DND-41 (cell line): Measurements from ENCODE around the gene PTPRD.

Experiments used
- EZH2 ChIP-seq: IDR thresholded peaks from 3 replicates; pipeline ENCODE4 v1.6.1; 2012; ENCODE audit warnings: borderline replicate concordance, low read depth, mild to moderate bottlenecking, moderate library complexity, low read length, inconsistent platforms; ENCODE audit not compliant: severe bottlenecking
- TF ChIP-seq, protein P1 (sequence below): IDR thresholded peaks from 2 replicates; pipeline ENCODE4 v1.5.1; 2012; ENCODE audit warnings: borderline replicate concordance, low read length, moderate library complexity, mild to moderate bottlenecking; ENCODE audit not compliant: poor library complexity, severe bottlenecking; ENCODE audit errors: extremely low read depth

GRCh38 chr9:8831568-8831967 lies 1781.2 kb downstream of the PTPRD start:
- TF ChIP-seq, protein P1, sequence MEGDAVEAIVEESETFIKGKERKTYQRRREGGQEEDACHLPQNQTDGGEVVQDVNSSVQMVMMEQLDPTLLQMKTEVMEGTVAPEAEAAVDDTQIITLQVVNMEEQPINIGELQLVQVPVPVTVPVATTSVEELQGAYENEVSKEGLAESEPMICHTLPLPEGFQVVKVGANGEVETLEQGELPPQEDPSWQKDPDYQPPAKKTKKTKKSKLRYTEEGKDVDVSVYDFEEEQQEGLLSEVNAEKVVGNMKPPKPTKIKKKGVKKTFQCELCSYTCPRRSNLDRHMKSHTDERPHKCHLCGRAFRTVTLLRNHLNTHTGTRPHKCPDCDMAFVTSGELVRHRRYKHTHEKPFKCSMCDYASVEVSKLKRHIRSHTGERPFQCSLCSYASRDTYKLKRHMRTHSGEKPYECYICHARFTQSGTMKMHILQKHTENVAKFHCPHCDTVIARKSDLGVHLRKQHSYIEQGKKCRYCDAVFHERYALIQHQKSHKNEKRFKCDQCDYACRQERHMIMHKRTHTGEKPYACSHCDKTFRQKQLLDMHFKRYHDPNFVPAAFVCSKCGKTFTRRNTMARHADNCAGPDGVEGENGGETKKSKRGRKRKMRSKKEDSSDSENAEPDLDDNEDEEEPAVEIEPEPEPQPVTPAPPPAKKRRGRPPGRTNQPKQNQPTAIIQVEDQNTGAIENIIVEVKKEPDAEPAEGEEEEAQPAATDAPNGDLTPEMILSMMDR, result no peak
- no peak for TF ChIP-seq EZH2
